Sigmoid colon (tissue), 7 donors: ENCODE data around the gene NDUFC1. TPM values are rescaled to one million over a fixed set of nuclear protein-coding genes. Genes with fewer than 3 reads are reported as not detected.

ENCODE experiments used
- DNase-seq: peaks from one replicate; pipeline ENCODE4 v3.0.0-alpha.2; 2019
- H3K27ac ChIP-seq, 4 donors: fragments of 200-600 bp; sonication (generic); one replicate each; pipeline ENCODE4 v1.5.1; 2016 to 2019; ENCODE audit warnings: mild to moderate bottlenecking in 1 of 4
- H3K27me3 ChIP-seq, 3 donors: fragments of 200-600 bp; sonication (generic); one replicate each; pipeline ENCODE4 v1.5.1; 2019; ENCODE audit warnings: mild to moderate bottlenecking in 1 of 3
- H3K36me3 ChIP-seq, 4 donors: fragments of 200-600 bp; sonication (generic); one replicate each; pipeline ENCODE4 v1.5.1; 2016 to 2019
- H3K4me1 ChIP-seq, 4 donors: fragments of 200-600 bp; sonication (generic); one replicate each; pipeline ENCODE4 v1.5.1; 2017 to 2019
- H3K4me3 ChIP-seq, 4 donors: fragments of 200-600 bp; sonication (generic); one replicate each; pipeline ENCODE4 v1.5.1; 2017 to 2019; ENCODE audit warnings: mild to moderate bottlenecking in 2 of 4, moderate library complexity in 1 of 4
- H3K9me3 ChIP-seq, 4 donors: fragments of 200-600 bp in 3 of 4; sonication (generic) in 3 of 4; one replicate each; pipeline versions ENCODE4 v1.5.1 to v1.6.1; 2013 to 2019
- CTCF ChIP-seq, 4 experiments: fragments of 450-650 bp in 3 of 4; fragments of 200-600 bp in 1 of 4; IDR thresholded peaks; one replicate each; pipeline ENCODE4 v1.5.1; 2016 to 2019; ENCODE audit warnings: antibody characterized with exemption in 4 of 4, mild to moderate bottlenecking in 3 of 4, moderate library complexity in 2 of 4
- EP300 ChIP-seq, 4 donors: sonication (generic); formaldehyde crosslinking; IDR thresholded peaks; one replicate each; pipeline ENCODE4 v1.6.1; 2017; ENCODE audit warnings: antibody characterized with exemption in 4 of 4
- POLR2A ChIP-seq, 2 donors: fragments of 450-650 bp; IDR thresholded peaks; one replicate each; pipeline ENCODE4 v1.6.1; 2016; ENCODE audit warnings: antibody characterized with exemption in 2 of 2, mild to moderate bottlenecking in 2 of 2, moderate library complexity in 2 of 2
- POLR2AphosphoS5 ChIP-seq, 4 donors: sonication (generic); formaldehyde crosslinking; IDR thresholded peaks; one replicate each; pipeline ENCODE4 v1.6.1; 2017; ENCODE audit warnings: antibody characterized with exemption in 4 of 4
- WGBS, 2 donors: extraction: QIAGEN DNeasy Blood & Tissue Kit; methylation state at CpG; one replicate each; pipeline ENCODE4 v1.1.7; 2013; 5-methylcytosine and 5-hydroxymethylcytosine counted together
- intact Hi-C: fragments of 100-400 bp; cut with DNase I; formaldehyde crosslinking; loops from one replicate; pipeline ENCODE4 v1.15.1; 2023
- polyA plus RNA-seq, 3 donors: library from polyadenylated mRNA; stranded (reverse); fragments of 200-250 nt; gene quantifications; one replicate each; pipeline ENCODE4 v1.2.3, GENCODE V29; 2013
- total RNA-seq, 4 donors: library from RNA; depleted of rRNA; stranded (reverse); fragments of >200 nt; gene quantifications; one replicate each; pipeline ENCODE4 v1.1.0, GENCODE V29; 2016
- donor health status: healthy with polysubstance abuse.
- donor health status: Bipolar disorder and iron deficiency.
- donor health status: healthy.

The NDUFC1 gene
- total and polyA plus RNA-seq, 7 donors: 17.4 to 216 (median 45.4) TPM

- H3K9me3 ChIP-seq: no peaks in the 10 kb centered on the region
- DNase-seq: no peak
- H3K27me3 ChIP-seq: no peaks in the 10 kb centered on the region
- 1 to 8% methylated on average over 16 of the region's 16 CpGs for WGBS, 2 donors
- intact Hi-C loops: loop anchor here (2.0 to 10.0 kb wide), 5 partner anchors 124 to 854 kb away; partner anchors contain the start of genes ELF2, MAML3, RAB33B and SETD7
- H3K27ac ChIP-seq: peak overlapping the region; percentile 93 to 98 (median 96)
- H3K4me1 ChIP-seq: peaks cover 0 to 65% (median 34%) of the 10 kb centered on the region in 4 donors
- H3K4me3 ChIP-seq: peak overlapping the region; percentile 87 to 99 (median 96)
- TF ChIP-seq EP300 (IDR thresholded peaks at IDR 0.05) (no peak), CTCF (IDR thresholded peaks at IDR 0.05) (no peak), POLR2A (IDR thresholded peaks at IDR 0.05) (no peak), POLR2AphosphoS5 (IDR thresholded peaks at IDR 0.05) (no peak)
- peaks cover 0 to 1% (median 0%) of the 10 kb centered on the region in 4 donors for H3K36me3 ChIP-seq
Measured at GRCh38 chr4:139300431-139301112, 1.7 kb downstream of the NDUFC1 start.

- H3K4me3 ChIP-seq: no peak overlapping the region
- H3K4me1 ChIP-seq: peaks cover 0 to 60% (median 36%) of the 10 kb centered on the region in 4 donors
- H3K27me3 ChIP-seq: no peaks in the 10 kb centered on the region
- H3K9me3 ChIP-seq: no peaks in the 10 kb centered on the region
- intact Hi-C loops: loop anchor here (5.0 kb wide), 1 partner anchor 197 kb away; no protein-coding TSS in a partner anchor
- no peaks in the 10 kb centered on the region for H3K36me3 ChIP-seq
- WGBS, 2 donors: 23 to 78% methylated on average over 1 of the region's 1 CpG
- H3K27ac ChIP-seq: peak overlapping the region in 3 of 4 donors; percentile 95 to 98 (median 96)
- no peak for DNase-seq
- TF ChIP-seq POLR2A (IDR thresholded peaks at IDR 0.05) (no peak), CTCF (IDR thresholded peaks at IDR 0.05) (no peak), EP300 (IDR thresholded peaks at IDR 0.05) (no peak), POLR2AphosphoS5 (IDR thresholded peaks at IDR 0.05) (no peak)
Measured at GRCh38 chr4:139299536-139299935, 2.7 kb downstream of the NDUFC1 start.

- intact Hi-C loops: loop anchor here (5.0 kb wide), 1 partner anchor 195 kb away; no protein-coding TSS in a partner anchor
- peaks cover 0 to 40% (median 28%) of the 10 kb centered on the region in 4 donors for H3K4me1 ChIP-seq
Measured at GRCh38 chr4:139297001-139297410, 5.3 kb downstream of the NDUFC1 start.

GRCh38 chr4:139295942-139296299 lies 6.4 kb downstream of the NDUFC1 start:
- TF ChIP-seq EP300 (IDR thresholded peaks at IDR 0.05) (no peak), POLR2A (IDR thresholded peaks at IDR 0.05) (no peak), CTCF (IDR thresholded peaks at IDR 0.05) (no peak), POLR2AphosphoS5 (IDR thresholded peaks at IDR 0.05) (no peak)
- 10 to 29% methylated on average over 6 of the region's 6 CpGs for WGBS, 2 donors
- Histone ChIP-seq H3K9me3 (no peaks in the 10 kb centered on the region), H3K27ac (peak overlapping the region; percentile 78 to 87 (median 83)), H3K4me1 (peaks cover 0 to 40% (median 28%) of the 10 kb centered on the region in 4 donors), H3K36me3 (peaks cover 5 to 33% (median 8%) of the 10 kb centered on the region in 4 donors), H3K4me3 (peak overlapping the region; percentile 68 to 79 (median 76)), H3K27me3 (no peaks in the 10 kb centered on the region)
- no peak for DNase-seq
- intact Hi-C loops: loop anchor here (1.0 to 5.0 kb wide), 3 partner anchors 67 to 263 kb away; no protein-coding TSS in a partner anchor

More at GRCh38 chr4:139297001-139297410, 5.3 kb downstream of the NDUFC1 start:
- TF ChIP-seq POLR2A (IDR thresholded peaks at IDR 0.05) (no peak), EP300 (IDR thresholded peaks at IDR 0.05) (no peak), POLR2AphosphoS5 (IDR thresholded peaks at IDR 0.05) (no peak), CTCF (IDR thresholded peaks at IDR 0.05) (no peak)
- no peaks in the 10 kb centered on the region for H3K27me3 ChIP-seq
- H3K27ac ChIP-seq: peak overlapping the region in 2 of 4 donors; percentile 18 to 82
- H3K4me3 ChIP-seq: no peak overlapping the region
- H3K9me3 ChIP-seq: no peaks in the 10 kb centered on the region
- 89 to 90% methylated on average over 2 of the region's 2 CpGs for WGBS, 2 donors
- no peak for DNase-seq
- peaks cover 0 to 22% (median 5%) of the 10 kb centered on the region in 4 donors for H3K36me3 ChIP-seq
